Stimulated activated CD4-positive, alpha-beta T cell treated with anti-CD3 and anti-CD28 coated beads, Interleukin-15, amount 100 ng/mL, for 24 hours (primary cell): Measurements from ENCODE around the gene ELF2.
"Not testable (repeated sequence)": the region's sequence is repeated elsewhere in the genome, so short reads cannot be mapped to it uniquely, and the experiment has no call there.

Experiments
- DNase-seq: peaks from one replicate; pipeline ENCODE4 v3.0.0-alpha.2; 2020

Gene ELF2

DNA sequence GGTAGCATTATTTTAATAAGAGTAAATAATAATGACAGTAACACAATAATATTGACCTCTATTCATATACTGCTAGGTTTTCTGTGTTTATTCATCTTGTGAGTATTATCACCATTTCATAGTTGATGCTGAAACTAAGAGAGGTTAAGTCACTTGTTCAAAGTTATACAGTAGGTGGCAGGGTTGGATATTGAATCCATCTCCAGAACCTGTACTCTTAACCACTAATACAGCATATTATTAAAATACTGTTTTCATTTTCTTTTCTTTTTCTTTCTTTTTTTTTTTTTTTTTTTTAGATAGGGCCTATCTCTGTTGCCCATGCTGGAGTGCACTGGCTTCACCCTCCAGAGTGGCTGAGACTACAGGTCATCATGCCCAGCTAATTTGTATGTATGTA is 7.1 kb upstream of the ELF2 start:
- DNase-seq: no peak

DNA sequence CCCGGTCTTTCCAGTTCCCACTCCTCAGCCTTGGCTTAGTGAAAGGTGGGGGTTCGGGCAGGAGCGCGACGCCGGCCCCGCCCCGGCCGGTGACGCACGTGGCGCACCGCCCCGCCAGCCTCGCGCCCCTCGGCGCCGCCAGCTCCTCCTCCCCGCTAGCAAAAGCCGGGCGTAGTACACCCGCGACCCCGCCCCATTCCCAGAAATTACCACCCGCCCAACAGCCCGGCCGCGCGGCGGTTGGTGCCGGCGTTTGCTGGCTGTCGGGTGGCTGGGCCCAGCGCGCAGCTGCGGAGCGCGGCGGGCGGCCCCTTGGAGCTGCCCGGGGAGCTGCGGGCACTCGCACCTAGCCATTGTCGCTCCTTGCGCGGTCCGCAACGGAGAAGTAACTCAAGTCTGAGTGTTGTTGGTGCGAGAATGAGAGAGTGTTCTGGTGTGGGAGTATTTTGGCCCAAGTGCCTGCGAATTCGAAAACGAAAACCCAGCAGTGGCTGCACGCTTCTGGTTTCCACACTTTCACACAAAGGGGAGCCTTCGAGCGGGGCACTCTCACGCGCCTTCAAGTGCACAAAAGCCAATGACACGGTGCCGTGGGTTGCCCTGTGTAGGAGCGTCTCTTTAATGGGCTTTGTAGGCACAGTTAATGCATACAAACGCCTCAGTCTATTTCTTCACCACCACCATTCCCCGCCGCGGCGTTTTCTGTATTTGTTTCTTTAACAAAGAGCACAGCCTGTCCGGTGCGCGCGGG is 1.0 kb upstream of the ELF2 start:
- DNase-seq: peak; percentile 94

DNA sequence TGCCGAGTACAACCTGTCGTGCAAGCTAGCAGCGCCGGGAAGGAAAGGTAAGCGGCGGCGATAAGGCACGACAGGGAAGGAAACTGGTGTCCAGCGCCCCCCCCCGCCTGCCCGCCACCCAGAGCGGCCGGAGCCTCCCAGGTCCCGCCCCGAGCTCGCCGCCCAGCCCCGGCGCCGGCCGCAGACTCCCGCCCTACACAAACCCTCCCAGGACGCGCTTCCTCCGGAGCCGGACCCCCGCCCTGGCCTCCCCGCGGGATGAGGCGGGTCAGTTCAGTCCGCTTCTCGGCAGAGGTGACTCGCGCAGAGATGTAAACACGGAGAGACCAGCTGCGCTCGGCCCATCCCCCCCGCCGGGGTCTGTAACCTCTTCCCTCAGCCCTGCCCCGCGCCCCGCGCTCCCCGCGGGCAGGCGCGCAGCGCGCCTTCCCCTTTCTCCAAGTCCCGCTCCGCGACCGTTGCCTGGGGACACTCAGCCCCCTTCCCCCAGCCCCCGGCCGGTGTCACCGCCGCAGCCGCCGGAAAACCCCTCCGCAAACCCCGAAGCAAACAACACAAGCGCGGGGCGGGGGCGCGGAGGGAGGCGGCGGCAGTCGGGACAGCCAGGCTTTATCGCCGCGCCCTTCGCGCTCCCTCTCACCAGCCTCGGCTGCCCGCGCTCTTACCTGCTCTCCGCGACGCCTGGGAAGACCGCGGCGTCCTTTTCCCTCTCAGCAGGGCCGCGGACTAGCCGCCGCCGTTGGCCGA is 543 bp downstream of the ELF2 start:
- peak; percentile 71 for DNase-seq

DNA sequence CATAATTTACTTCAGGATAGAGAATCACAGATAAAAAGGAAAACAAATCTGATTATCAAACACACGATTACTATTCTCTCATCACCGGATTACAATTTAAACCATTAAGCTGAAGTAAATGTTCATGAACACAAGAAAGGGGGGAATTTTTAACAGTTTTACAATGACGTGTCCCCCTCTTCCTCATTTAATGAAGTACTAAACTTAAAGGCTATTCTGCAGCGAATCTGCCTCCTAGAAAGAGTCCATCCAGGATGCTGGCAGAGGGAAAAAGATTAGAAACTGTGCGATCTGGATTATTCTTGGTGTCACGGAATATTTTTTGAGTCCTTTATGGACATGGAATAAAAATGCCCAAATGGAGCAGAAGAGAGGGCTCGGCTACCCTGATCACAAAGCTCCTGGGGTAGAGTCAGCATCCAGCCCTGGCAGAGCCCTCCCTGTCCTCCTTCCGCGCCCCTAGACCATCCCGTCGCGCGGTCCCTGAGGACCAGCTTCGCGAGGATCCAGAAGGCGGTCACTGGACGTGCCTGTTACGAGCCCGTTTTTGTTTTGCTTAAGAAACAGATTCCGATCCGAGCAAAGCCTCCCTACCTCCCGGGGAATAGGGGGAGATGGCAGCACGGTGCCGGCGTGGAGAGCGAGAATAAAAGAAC is 1.2 kb downstream of the ELF2 start:
- no peak for DNase-seq

DNA sequence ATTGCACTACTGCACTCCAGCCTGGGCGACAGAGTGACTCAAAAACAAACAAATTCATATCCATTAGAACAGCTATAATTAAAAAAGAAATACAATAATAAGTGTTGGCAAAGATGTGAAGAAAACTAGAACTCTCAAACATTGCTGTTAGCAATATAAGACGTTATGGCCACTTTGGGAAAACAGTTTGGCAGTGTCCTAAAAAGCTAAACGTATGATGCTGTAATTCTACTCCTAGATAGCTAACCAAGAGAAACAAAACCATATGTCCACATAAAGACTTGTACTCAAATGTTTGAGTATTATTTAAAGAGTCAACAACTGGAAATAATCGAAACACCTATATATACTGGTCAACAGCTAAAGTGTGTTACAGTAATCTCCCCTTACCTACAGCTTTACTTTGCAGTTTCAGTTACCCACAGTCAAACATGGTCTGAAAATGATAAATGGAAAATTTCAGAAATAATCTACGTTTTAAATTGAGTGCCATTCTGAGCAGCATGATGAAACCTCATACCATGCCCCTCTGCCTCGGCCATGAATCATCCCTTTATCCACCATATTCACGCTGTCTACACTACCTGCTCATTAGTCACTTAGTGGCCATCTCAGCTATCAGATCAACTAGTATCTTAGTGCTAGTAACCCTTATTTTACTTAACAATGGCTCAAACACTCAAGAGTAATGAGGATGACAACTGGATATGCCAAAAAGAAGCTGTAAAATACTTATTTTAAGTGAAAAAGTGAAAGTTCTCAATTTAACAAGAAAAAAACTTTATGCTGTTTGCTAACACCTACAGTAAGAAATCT is 4.9 kb downstream of the ELF2 start:
- peak; percentile 25 for DNase-seq

DNA sequence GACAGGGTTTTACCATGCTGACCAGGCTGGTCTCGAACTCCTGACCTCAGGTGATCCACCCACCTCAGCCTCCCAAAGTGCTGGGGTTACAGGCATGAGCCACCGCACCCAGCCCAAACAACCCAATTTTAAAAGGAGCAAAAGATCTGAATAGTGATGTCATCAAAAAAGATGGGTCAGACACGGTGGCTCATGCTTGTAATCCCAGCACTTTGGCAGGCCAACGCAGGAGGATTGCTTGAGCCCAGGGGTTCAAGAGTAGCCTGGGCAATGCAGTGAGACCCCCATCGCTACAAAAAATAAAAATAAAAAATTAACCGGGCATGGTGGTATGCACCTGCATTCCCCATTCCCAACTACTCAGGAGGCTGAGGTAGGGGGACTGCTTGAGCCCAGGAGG is 6.1 kb downstream of the ELF2 start:
- no peak for DNase-seq

DNA sequence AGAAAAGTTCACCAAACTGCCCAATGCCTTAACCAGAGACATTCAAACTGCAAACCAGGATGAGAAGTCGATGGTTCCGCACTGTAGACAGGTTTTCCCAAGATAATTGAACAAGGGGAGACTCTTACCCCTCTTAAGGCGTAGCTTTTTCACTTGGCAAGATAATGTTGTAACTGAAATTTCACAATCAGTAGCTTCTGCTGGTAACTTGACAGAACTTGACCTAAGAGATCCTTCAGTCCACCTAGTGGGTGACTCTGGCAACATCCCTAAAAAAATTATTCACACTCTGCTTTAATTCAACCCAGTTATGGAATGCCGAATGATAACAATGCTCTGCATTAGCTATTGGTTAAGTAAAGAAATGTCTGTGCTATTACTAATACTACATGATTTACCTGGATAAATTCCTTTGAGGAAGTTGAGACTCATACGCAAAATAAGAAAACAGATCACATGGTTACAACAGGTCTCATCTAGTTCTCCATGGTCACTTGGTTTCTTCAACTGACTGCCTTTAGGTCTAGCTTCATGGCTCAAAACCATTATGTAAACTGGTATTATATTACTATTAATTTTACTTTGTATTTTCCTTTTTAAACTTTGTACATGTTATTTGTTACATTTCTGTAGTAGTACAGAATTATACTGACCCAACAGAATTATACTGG is 9.1 kb downstream of the ELF2 start:
- no peak for DNase-seq

DNA sequence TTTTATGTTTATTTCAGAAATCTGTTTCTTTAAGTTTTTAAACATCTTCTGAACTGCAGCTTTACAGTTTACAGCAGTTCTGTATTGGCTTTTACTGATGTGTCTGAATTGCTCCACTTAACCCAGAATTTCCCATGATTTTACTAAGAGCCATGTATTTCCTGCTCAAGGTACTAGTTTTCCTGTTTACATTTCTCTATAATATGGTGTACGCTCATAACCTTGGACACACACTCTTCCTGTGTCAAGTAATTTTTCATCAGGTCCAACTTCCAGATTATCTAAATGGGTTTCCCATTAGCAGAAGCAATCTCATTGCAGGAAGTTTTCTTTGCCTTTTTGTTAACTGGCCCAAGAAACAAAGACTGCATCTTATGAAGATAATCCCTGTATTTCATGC is 12.3 kb downstream of the ELF2 start:
- DNase-seq: no peak

DNA sequence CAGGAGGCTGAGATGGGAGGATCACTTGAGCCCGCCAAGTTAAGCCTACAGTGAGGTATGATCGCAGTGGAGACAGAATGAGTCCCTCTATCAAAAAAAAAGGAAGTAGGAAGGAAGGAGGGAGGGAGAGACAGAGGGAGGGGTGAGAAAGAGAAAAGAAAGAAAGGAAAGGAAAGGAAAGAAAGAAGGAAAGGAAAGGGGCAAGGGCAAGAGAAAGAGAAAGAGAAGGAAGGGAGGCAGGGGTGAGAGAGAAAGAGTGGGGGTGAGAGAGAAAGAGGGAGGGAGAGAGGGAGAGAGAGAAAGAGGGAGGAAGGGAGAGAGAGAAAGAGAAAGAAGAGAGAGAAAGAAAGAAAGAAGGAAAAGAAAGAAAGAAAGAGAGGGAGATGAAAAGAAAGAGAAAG is 13.2 kb downstream of the ELF2 start:
- no peak for DNase-seq

DNA sequence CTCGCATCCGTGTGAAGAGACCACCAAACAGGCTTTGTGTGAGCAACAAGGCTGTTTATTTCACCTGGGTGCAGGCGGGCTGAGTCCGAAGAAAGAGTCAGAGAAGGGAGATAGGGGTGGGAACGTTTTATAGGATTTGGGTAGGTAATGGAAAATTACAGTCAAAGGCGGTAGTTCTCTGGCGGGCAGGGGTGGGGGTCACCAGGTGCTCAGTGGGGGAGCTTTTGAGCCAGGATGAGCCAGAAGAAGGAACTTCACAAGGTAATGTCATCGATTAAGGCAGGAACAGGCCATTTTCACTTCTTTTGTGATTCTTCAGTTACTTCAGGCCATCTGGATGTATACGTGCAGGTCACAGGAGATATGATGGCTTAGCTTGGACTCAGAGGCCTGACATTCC is 19.0 kb downstream of the ELF2 start:
- not testable (repeated sequence) for DNase-seq

DNA sequence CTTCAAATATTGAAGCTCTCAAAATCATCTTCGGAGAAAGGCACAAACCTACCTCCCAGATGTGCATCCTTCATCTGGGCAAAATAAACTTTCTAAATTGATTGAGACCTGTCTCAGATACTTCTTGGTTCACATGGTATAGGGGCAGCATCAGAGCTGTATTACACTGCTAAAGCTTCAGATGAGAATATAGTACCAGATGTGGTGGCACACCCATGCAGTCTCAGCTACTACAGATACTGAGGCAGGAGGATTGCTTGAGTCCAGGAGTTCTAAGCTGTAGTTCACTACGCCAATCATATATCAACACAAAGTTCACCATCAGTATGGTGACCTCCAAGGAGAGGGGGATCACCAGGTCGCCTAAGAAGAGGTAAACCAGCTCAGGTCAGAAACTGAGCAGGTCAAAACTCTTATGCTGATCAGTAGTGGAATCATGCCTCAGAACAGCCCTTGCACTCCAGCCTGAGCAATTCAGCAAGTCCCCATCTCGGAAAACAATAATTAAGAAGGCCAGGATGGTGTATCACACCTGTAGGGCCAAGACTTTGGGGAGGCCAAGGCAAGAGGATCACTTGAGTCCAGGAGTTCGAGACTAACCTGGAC is 22.0 kb downstream of the ELF2 start:
- no peak for DNase-seq

DNA sequence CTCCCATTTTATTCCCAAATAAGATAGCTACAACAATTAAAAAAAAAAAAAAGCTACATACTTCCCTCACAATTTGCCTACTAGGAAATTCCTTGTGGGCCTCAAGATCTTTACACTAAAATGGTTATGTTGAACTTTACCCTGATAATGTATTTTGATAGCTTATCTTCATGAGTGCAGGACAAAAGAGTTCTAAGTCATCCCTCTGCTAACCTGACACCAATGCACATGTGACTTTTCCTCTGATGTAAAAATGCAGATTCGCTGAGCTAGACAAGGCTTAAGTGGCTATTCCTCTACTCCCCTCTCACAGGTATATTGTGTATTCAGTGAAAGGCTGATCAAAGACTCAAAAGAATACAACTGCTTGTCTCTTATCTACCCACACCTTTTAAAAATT is 22.5 kb downstream of the ELF2 start:
- DNase-seq: no peak

DNA sequence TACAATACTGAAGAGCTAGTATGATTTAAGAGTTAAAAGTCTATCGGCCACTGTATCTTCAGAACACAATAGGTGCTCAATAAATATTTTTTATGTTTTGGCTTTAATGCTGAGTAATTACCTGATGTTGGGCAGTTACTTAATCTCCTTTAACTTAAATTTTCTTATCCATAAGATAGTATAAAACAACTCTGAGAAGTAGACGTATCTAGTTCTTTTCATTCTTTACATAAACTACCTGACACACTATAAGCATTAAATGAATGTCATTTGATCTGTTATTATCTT is 22.9 kb downstream of the ELF2 start:
- DNase-seq: no peak

DNA sequence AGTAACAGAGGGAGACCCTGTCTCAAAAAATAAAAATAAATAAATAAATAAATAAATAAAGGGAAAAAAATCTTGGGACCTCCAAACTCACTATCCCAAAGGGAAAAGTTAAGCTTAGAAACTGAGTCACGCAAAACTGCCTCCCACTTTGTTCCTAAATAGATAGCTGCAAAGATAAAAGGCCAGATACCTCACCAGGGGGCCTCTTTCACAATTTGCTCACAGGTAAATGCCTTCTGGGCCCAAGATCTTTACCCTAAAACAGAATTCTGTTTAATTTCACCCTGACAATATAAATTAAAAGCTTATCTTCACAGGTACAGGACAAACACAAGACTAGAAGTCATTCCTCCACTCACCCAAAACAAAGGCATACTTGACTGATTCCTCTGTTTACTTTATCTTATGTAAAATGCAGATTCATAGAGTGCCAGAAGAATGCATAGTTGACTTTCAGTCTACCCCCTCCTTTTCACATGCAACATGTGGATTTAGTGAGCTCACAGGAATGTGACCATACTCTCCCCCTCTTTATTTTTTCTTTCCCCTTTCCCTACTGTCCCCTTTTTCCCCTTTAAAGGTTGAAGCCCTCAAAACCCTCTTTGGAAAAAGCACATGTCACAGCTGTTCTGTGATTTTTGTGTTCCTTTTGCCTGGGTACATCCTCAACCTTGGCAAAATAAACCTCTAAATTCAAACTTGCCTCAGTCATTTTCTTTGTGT is 23.4 kb downstream of the ELF2 start:
- DNase-seq: no peak

DNA sequence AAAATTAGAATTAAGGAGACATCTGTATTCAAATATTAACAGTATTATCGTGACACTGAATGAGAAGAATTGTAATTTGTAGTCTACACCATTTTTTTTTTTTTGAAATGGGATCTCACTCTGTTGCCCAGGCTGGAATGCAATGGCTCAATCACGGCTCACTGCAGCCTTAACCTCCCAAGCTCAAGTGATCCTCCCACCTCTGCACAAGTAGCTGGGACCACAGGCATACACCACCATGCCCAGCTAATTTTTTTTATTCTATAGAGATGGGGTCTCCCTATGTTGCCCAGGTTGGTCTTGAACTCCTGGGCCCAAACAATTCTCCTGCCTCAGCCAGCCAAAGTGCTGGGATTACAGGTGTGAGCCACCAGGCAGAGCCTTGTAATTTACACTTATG is 24.8 kb downstream of the ELF2 start:
- no peak for DNase-seq

DNA sequence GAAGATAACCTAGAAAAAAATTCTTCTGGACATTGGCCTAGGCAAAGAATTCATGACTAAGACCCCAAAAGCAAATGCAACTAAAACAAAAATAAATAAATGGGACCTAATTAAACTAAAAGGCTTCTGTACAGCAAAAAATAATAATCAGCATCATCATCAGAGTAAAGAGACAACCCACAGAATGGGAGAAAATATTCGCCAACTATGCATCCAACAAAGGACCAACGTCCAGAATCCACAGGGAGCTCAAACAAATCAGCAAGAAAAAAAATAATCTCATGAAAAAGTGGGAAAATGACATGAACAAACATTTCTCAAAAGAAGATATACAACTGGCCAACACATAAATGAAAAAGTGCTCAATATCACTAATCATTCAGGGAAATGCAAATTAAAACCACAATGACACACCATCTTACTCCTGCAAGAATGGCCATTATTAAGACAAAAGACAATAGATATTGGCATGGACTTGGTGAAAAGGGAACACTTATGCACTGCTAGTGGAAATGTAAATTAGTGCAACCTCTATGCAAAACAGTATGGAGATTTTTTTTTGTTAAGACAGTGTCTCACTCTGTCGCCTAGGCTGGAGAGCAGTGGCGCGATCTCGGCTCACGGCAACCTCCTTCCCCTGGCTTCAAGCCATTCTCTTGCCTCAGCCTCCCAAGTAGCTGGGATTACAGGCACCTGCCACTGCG is 29.9 kb downstream of the ELF2 start:
- no peak for DNase-seq

DNA sequence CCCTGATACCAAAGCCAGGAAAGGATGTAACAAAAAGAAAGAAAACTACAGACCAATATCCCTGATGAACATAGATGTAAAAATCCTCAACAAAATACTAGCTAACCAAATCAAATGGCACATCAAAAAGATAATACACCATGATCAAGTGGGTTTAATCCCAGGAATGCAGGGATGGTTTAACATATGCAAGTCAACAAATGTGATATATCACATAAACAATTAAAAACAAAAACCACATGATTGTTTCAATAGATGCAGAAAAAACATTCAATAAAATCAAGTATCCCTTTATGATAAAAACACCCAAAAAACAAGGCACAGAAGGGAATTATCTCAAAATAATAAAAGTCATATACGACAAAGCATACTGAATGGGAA is 31.5 kb downstream of the ELF2 start:
- DNase-seq: no peak

DNA sequence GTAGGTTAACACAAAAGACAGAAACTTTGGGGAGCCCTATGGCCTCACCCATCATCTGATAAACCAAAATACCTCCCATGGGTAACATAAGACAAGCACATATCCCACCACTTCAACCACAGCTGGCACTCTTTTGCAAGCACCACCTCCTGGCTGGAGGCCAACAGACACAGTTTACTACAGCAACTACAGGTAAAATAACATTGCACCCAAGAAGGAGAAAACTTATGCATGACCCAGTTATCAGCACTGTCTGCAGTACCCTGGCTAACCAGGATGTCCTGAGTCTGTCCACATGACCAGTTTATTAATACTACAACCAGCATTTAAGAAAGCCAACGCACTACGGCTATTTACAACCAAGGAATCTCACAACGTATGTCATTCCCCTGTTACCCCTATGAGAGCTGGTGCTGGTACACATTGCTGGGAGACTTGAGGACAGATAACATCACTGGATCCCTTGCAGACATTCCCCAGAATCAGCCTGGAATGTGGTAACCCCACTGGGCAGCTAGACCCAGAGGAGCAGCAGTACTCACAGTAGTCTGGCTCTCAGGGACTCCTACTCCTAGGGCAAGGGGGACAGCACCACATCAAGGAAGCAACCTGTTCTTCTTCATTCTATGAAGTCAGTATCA is 32.0 kb downstream of the ELF2 start:
- DNase-seq: no peak

DNA sequence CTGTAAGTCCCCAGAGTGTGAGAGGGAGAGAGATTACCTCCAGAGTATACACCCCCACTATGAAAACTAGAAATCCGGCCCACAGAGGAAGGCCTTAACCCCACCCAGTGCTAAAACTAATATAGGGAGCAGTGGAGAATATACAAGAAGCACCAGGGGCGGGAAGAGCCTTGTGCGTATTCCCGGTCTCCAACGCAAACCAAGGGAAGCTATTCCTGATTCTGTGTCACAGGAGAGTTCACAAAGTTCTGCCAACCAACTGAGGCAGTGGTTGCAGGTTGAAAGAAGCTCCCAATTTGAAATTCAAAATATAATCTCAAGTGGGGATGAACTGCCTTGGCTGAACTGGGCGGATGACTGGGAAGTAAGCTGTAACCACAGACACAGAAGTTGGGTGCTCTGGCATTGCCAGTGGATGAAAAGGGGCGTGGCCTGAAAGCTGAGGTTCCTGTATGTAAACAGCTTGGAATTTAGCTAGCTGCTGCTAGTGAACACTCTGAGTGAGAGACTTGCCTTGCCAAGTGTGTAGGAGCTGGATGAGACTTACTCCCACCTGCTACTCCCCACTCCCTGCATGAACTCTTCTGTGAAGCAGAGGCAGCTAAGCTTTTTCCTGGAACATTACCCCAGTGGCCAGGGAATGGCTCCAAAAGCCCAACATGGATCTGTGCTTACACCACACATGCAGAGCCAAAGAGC is 32.7 kb downstream of the ELF2 start:
- DNase-seq: no peak

DNA sequence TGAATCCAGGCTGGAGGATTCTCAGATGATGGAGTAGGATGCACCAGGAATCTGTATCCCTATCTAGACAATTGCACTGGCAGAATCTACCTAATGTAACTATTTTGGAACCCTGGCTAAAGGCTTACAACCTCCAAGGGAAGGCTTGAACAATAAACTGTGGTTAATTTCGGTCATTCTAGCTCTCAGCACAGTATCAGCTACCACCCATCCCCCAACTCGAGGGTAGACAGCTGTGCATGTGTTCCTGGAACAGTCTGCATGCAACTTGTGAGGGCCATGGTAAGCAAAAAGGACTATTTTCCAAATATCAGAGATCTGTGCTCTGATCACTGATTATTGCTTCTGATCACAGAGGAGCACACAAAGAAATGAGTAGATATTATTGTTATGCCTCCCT is 34.0 kb downstream of the ELF2 start:
- DNase-seq: no peak
